DND-41 (cell line): ENCODE measurements around the gene MAGI3.

ENCODE experiments used
- ATAC-seq: fragments of 200-7000 bp; cut with Tn5 transposase; 3 replicates; pipeline ENCODE4 v1.9.1; 2021; ENCODE audit warnings: low read depth; ENCODE audit not compliant: insufficient read depth
- DNase-seq: peaks from one replicate; pipeline ENCODE4 v3.0.0-alpha.2; 2020
- H2AFZ ChIP-seq: 2 replicates; pipeline ENCODE4 v1.6.0; 2012; ENCODE audit warnings: low read depth, low read length
- H3K27ac ChIP-seq: 2 replicates; pipeline ENCODE4 v1.5.1; 2012; ENCODE audit warnings: low read length, inconsistent platforms
- H3K27me3 ChIP-seq: fragments of 200-600 bp; sonication (generic); 2 replicates; pipeline ENCODE4 v1.6.0; 2012; ENCODE audit warnings: low read length, mild to moderate bottlenecking, inconsistent platforms; ENCODE audit not compliant: insufficient read depth, poor library complexity
- H3K36me3 ChIP-seq: 2 replicates; pipeline ENCODE4 v1.5.1; 2012; ENCODE audit warnings: low read length, inconsistent platforms; ENCODE audit not compliant: insufficient read depth
- H3K4me1 ChIP-seq: 2 replicates; pipeline ENCODE4 v1.5.1; 2012; ENCODE audit warnings: mild to moderate bottlenecking, low read length; ENCODE audit not compliant: insufficient read depth
- H3K4me2 ChIP-seq: 2 replicates; pipeline ENCODE4 v1.6.0; 2012; ENCODE audit warnings: mild to moderate bottlenecking, moderate library complexity, low read length, inconsistent platforms; ENCODE audit not compliant: insufficient read depth
- H3K4me3 ChIP-seq, 2 experiments: fragments of 200-600 bp in 1 of 2; shearing (Covaris generic) in 1 of 2; 2 replicates each; pipeline ENCODE4 v1.5.1; 2012 to 2016; ENCODE audit warnings: inconsistent platforms in 2 of 2, low read length in 2 of 2, mild to moderate bottlenecking in 2 of 2, low read depth in 1 of 2, moderate library complexity in 1 of 2
- H3K79me2 ChIP-seq: 2 replicates; pipeline ENCODE4 v1.6.0; 2012; ENCODE audit warnings: low read length, inconsistent platforms; ENCODE audit not compliant: insufficient read depth
- H3K9ac ChIP-seq: 2 replicates; pipeline ENCODE4 v1.6.0; 2012; ENCODE audit warnings: low read depth, mild to moderate bottlenecking, inconsistent platforms, low read length, moderate library complexity
- H3K9me3 ChIP-seq: 2 replicates; pipeline ENCODE4 v1.5.1; 2012; ENCODE audit warnings: low read length, moderate library complexity, mild to moderate bottlenecking, inconsistent platforms; ENCODE audit not compliant: insufficient read depth, severe bottlenecking
- H4K20me1 ChIP-seq: 2 replicates; pipeline ENCODE4 v1.6.0; 2012; ENCODE audit warnings: low read length; ENCODE audit not compliant: insufficient read depth
- CTCF ChIP-seq: IDR thresholded peaks from 2 replicates; pipeline ENCODE4 v1.5.1; 2012; ENCODE audit warnings: borderline replicate concordance, low read length, moderate library complexity, mild to moderate bottlenecking; ENCODE audit not compliant: poor library complexity, severe bottlenecking; ENCODE audit errors: extremely low read depth
- EZH2 ChIP-seq: IDR thresholded peaks from 3 replicates; pipeline ENCODE4 v1.6.1; 2012; ENCODE audit warnings: borderline replicate concordance, low read depth, mild to moderate bottlenecking, moderate library complexity, low read length, inconsistent platforms; ENCODE audit not compliant: severe bottlenecking

The MAGI3 gene

DNA sequence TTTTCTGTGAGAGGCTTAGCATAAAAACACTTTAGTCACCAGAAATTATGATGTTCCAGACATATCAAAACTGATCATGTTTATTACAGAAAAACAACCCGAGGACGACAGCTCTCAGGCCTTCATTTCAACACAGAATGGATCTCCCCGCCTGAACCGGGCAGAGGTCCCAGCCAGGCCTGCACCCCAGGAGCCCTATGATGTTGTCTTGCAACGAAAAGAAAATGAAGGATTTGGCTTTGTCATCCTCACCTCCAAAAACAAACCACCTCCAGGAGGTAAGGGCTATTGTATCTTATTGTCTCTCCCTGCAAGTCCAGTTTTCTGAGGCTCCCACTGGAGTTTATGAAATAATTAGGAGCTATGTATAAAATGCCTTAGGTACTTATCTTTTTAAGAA lies 263.4 kb downstream of the MAGI3 start:
- Histone ChIP-seq H3K36me3 (no peaks in the 10 kb centered on the region; the same call in 1 of the 2 replicates), H3K4me2 (no peak overlapping the region), H3K9me3 (no peaks in the 10 kb centered on the region), H3K79me2 (no peaks in the 10 kb centered on the region), H3K9ac (no peak overlapping the region), H2AFZ (no peak overlapping the region), H3K27me3 (no peaks in the 10 kb centered on the region), H3K4me1 (no peaks in the 10 kb centered on the region), H3K4me3 (no peak overlapping the region), H3K27ac (no peak overlapping the region), H4K20me1 (no peaks in the 10 kb centered on the region)
- TF ChIP-seq CTCF (no peak), EZH2 (no peak)
- ATAC-seq, result no peak
- DNase-seq, result no peak

DNA sequence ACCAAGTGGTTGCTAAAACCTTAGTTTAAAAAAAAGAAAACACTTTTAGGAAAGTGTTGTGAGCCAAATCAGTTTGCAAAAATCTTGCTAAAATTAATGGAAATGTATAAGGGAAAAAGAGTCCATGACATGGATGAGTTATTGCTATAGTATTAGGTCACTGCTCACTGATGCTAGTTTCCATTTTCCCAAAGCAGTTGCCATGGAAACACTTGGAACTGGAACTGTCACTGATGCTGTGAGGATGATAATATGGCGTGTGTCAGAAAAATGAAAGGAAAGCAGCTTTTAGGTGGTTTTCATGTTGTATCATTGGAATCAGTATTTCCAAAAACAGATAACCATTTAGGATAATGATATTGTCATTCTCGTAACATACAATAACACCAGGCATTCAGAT lies 264.6 kb downstream of the MAGI3 start:
- Histone ChIP-seq H3K4me2 (no peak overlapping the region), H3K9me3 (no peaks in the 10 kb centered on the region), H3K4me1 (no peaks in the 10 kb centered on the region), H3K36me3 (peaks cover 2% of the 10 kb centered on the region; the same call in 1 of the 2 replicates), H3K4me3 (no peak overlapping the region), H4K20me1 (no peaks in the 10 kb centered on the region), H2AFZ (no peak overlapping the region), H3K9ac (no peak overlapping the region), H3K79me2 (no peaks in the 10 kb centered on the region), H3K27ac (no peak overlapping the region), H3K27me3 (no peaks in the 10 kb centered on the region)
- DNase-seq (no peak), ATAC-seq (no peak)
- TF ChIP-seq EZH2 (no peak), CTCF (no peak)

DNA sequence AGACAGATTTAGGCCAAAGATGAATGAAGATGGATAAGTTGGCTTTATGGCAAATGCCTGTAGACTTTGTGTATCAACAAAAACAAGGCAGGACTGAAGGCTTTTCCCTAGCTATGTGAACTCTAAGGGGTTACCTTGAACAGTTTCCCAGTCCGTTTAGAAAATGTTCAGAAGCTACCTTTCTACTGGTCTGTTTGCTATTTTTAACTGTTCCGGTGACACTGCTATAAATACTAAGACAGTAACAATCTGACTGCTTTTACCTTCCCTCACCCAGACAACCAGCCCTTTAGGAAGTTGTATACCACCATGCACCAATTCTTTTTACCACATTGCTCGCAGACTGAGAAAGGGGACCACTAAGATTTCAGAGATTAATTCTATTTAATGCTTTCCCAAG lies 266.8 kb downstream of the MAGI3 start:
- Histone ChIP-seq H3K27me3 (no peaks in the 10 kb centered on the region), H3K9ac (no peak overlapping the region), H3K27ac (no peak overlapping the region), H3K4me3 (no peak overlapping the region), H3K36me3 (peaks cover 2% of the 10 kb centered on the region; the same call in 1 of the 2 replicates), H3K4me1 (no peaks in the 10 kb centered on the region), H4K20me1 (no peaks in the 10 kb centered on the region), H2AFZ (no peak overlapping the region), H3K9me3 (no peaks in the 10 kb centered on the region), H3K4me2 (no peak overlapping the region), H3K79me2 (no peaks in the 10 kb centered on the region)
- TF ChIP-seq CTCF (no peak), EZH2 (no peak)
- ATAC-seq, result no peak
- no peak for DNase-seq

DNA sequence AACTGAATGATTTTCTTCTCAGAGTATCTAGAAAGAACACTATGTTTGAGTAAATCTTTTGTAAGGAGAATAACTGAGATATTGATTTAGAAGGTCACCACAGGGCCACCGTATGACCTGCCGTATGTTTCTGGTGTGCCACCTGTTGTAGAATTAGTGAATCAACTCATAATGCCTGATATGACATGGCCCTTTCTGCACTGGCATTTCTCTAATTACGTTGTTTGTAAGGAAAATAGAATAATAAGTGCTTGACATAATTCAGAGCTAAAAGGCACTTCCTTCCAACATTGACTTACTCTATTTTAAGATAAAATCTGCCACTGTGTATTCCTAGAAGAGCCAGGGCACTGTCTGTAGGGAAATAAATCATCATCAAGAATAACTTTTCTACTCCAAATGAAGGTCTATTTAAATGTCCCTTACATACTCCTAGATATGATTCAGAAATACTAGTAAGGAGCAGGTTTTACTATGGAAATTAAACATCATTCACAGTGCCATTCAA lies 267.3 kb downstream of the MAGI3 start:
- ATAC-seq (no peak), DNase-seq (no peak)
- no peaks in the 10 kb centered on the region for H3K9me3 ChIP-seq
- H3K9ac ChIP-seq, result no peak overlapping the region
- H3K79me2 ChIP-seq, result no peaks in the 10 kb centered on the region
- no peak overlapping the region for H3K4me3 ChIP-seq
- no peaks in the 10 kb centered on the region for H4K20me1 ChIP-seq
- H2AFZ ChIP-seq, result no peak overlapping the region
- no peak overlapping the region for H3K27ac ChIP-seq
- H3K27me3 ChIP-seq, result no peaks in the 10 kb centered on the region
- no peak overlapping the region for H3K4me2 ChIP-seq
- no peak for TF ChIP-seq CTCF
- no peak for TF ChIP-seq EZH2
- peaks cover 2% of the 10 kb centered on the region; the same call in 1 of the 2 replicates for H3K36me3 ChIP-seq
- H3K4me1 ChIP-seq, result no peaks in the 10 kb centered on the region
